HG03066 (cell line): ENCODE results near the gene RIMS4.

ENCODE experiments used
- ATAC-seq: cut with Tn5 transposase; IDR thresholded peaks from one replicate; pipeline ENCODE4 v1.9.1; 2021; ENCODE audit warnings: low read depth; ENCODE audit not compliant: unreplicated experiment

The RIMS4 gene

GRCh38 chr20:44810391-44811149 is at the start of gene RIMS4:
TSS of gene RIMS4 (minus strand) at chr20:44810546. CDS start at chr20:44810271, 275 bp downstream.
- ATAC-seq = no peak

DNA sequence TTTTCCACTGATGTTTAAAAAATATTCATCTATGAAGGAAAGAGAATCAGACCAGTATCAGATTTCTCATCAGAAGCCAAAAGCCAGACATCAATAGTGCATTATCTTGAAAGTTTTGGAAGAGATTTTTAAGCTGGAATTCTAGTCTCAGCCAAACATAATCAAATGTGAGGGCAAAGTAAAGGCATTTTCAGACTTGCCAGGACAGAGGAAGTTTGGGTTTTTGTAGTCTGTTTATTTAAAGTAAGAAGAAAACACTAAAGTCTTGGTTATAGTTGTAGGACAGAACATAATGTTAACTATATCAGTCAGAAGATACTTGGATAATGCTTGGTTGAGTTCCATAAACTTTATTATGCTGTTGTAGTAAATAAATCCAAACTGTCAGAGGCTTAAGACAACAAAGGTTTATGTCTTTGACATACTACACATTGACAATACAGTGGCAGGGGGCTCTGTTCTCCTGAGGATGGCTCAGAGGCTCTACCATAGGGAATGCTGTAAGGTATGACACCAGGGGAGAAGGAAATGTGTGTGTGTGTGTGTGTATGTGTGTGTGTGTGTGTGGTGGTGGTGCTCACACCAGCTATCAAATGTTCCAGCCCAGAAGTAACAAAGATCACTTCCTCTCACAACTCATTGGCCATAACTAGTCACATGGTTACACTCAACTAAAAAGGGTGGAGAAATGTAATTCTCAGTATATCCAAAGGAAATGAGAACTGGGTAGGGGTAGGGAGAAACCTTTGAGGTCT is 48.4 kb upstream of the RIMS4 start:
- ATAC-seq = no peak

DNA sequence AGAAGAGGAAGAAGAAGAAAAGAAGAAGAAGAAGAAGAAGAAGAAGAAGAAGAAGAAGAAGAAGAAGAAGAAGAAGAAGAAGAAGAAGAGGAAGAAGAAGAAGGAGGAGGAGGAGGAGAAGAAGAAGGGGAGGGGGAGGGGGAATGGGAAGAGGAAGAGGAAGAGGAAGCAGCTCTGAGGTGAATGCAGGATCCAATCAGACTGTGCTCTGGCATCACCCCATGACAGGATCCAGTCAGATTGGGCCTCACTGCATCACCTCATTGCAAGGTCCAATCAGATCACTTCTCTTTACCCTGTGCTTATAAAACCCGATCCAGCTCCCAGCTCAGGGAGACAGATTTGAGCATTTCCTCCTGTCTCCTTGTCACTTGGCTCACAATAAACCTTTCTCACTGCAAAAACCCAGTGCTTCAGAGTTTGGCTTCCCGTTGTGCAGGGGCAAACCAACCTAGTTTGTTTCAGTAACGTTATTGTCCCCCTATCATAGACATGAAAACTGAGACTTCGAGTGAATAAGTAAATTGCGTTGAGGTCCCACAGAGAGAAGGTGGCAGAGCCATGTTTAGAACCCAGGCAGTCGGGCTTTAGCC is 46.6 kb upstream of the RIMS4 start:
- ATAC-seq = no peak

DNA sequence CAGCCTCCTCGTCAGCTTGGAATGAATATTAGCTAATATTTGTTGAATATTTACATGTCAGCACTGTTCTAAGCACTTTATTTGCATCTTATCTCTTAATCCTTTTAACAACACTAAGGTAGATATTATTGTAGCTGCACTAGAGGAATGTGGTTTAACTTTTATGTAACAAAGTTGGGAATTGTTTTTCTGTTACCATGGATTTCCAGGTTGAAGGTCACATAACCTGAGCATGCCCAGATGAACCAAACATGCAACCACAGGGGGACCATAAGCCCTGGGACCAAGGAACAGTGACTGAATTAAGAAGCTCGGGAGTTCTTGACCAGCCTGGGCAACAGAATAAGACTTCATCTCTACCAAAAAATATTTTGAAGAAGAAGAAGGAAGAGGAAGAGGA is 46.1 kb upstream of the RIMS4 start:
- ATAC-seq = no peak

- no peak for ATAC-seq
These were observed 41.2 kb upstream of the RIMS4 start for GRCh38 chr20:44851545-44851944.

DNA sequence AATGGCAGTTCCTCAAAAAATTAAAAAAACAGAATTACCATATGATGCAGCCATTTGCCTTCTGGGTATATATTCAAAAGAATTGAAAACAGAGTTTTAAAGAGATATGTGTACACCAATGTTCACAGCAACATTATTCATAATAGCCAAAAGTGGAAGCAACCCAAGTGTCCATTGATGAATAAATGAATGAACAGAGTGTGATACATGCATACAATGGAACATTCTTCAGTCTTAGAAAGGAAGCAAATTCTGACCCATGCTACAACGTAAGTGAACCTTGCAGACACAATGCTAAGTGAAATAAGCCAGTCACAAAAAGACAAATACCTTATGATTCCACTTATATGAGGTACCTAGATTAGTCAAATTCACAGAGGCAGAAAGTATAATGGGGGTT is 40.5 kb upstream of the RIMS4 start:
- ATAC-seq = no peak

DNA sequence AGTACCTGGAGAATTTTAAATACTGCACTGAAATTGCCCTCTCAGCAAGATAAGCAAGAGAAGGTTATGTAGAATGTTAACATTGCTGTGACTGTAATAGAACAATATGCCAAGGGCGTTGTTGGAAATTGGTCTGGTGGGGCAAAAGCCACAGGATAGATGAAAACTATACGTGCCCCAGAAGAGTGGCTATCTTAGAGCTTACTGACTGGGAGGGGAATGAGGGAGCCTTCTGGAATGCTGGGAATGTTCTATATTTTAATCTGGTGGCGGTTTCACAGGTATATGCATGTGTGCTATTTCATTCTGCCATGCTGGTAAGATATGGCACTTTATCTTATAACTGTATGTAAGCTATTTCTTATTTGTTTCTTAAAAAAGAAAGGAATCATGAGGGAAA is 39.9 kb upstream of the RIMS4 start:
- no peak for ATAC-seq

DNA sequence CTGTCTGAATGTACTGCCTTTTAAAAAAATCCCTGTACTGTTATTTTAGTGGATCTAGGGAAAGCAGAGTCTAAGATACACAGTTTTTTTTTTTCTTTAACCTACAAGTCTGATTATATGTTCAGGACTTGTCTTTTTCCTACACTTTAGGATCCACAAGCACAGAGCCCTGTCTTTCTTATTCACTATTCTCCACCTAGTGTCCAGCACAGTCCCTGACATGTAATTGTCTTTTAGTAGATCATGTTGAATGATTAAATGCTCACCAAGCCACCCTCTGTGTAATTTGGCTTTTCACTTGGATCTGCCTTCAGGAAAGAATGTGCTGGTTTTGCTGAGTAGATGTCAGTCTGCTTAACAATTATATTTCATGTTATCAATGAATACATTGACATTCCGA is 39.4 kb upstream of the RIMS4 start:
- ATAC-seq = no peak

DNA sequence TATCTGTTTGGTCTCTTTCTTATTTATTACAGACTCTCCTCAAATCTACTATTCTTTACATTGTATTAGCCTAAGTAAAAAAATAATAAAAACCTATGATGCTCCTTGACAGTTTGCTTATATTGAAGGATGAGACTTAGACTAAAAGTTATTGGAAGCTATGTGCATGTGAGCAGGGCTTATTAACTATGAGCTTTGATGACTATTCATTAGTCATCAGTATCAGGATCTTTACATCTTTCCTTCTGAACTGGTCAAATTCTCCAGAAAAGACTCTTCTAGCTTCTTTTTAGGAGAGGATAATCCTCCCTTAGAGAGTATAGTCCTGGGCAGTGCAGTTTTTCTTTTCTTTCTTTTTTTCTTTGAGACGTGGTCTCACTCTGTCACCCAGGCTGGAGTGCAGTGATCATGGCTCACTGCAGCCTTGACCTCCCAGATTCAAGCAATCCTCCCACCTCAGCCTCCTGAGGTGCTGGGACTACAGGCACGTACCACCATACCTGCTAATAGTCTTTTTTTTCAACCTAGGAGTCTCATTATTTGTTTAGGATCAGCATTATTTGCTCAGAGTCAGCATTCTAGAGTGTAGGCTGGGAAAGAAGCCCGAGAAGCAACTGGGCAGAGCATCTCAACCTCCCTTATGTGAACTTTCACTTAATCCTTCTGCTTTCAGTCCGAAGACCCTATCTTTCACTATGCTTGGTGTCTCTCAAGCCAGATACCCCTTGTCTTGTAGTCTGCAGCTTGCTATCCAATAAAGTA is 38.1 kb upstream of the RIMS4 start:
- ATAC-seq = no peak

GRCh38 chr20:44843876-44844275 is 33.5 kb upstream of the RIMS4 start:
- no peak for ATAC-seq

DNA sequence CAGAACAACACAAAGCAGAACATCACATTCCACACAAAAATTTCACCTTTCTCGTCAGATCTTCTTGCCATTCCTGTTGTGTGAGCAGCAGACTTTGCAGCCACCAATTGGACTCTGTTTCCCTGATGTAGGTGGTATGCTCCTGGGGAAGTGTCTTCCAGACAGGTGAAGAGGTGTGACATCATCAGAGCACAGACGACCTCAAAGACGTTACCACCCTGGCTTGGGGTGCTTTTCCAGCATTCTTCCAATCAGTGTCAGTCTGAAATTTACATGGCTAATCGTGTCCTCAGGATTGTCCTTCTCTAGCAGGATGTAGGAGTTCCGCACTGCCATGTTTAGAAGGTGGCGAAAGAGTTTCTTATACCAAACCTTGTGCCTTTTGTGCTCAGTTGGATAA is 31.6 kb upstream of the RIMS4 start:
- ATAC-seq = no peak

DNA sequence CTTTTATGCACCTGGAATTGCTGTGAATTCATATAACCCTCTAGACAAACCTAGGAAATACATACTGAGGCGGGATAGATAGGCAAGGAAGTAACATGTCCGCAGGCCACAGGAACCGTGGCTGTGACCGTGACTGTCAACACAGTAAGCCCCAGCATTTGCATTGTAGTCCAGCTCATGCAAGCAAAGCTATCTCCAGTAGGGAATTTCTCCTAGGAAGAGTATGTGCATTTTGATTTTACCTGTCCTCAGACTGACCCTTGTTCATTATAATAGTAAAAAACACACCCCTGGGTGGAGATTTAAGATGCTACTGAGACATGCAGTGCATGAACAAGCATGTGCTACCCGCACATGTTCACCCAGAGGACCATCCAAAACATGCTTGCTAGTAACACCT is 30.5 kb upstream of the RIMS4 start:
- ATAC-seq = no peak

GRCh38 chr20:44839481-44839880 is 29.1 kb upstream of the RIMS4 start:
- ATAC-seq = no peak

DNA sequence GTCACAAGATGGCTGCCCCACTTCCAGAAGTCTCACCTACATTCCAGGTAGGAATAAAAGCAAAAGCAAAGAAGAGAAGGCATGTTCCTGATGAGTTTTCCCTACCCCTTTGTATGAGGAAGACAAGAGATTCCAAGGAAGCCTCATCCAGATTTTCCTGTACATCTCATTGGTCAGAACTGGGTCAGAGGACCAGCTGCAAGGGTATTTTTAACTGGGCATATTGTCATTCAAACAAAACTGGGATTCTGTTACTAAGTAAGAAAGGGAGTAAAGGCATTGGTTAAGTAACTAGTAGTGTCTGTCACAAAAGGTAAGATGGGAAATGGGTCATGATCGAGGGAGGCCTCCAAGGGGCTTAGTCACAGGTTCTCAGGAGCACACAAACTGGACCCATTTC is 28.2 kb upstream of the RIMS4 start:
- ATAC-seq = no peak

DNA sequence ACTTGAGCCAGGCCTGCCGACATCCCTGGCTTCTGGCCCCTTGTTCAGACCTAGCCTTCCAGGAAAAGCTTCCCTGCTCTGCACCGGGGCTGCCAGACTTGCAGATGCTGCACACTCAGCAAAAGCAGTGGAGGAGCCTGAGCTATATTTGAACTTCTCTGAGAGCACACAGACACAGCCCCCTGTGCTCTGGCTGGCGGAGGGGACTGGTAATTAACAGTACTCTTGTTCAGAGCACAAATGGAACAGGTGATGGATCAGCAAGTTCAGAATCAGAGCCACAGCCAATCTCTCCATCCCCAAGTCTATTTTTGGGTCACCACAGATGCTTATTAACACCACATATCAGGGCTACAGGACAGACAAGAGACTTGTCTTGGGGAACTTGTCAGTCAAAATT is 27.6 kb upstream of the RIMS4 start:
- ATAC-seq = no peak

- ATAC-seq = no peak
These were observed 26.3 kb upstream of the RIMS4 start for GRCh38 chr20:44836601-44837120.

DNA sequence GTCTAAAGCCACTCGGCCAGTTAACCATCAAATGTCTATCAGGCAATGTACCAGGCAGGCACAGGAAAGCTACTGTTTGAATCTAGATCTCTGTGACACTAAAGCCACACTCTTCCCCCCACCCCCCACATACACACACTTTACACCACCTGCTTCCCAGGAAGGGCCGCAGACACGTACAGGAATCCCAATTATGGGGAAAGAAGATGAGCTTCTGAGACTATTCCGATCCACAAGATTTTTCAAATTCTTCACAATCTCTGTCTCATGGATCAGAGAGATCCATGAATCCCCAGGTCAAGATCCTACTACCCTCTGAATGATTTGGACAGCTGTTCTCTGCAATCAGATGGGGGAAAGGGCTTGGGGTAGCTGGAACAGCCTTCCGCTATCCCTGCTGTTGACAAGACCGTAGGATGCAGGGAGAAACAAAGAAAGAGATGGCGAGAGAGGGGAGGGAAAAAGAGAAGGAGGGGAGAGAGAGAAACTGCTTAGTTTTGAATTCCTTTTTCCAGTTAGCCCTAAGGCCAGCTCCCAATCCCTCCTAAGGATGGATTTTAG is 25.4 kb upstream of the RIMS4 start:
- no peak for ATAC-seq

GRCh38 chr20:44835116-44835515 is 24.8 kb upstream of the RIMS4 start:
- ATAC-seq = no peak

GRCh38 chr20:44834693-44835092 is 24.3 kb upstream of the RIMS4 start:
- no peak for ATAC-seq

DNA sequence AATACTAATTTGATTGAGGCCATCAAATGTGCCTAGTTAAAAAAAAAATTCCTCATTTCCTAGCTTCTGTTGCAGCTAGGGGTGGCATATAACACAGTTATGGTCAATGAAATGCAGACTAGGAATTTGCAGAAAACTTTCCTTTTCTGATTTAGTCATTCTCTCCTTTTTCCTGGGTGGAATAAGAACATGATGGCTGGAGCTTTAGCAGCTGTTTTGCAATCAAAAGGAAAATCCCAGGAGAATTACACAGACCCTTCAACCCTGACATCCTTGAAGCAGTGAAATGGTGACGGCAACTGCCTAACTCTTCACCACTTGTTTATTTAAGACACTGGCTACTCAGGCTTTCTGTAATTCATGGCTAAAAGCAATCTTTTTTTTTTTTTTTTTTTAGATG is 23.1 kb upstream of the RIMS4 start:
- no peak for ATAC-seq

GRCh38 chr20:44832724-44833123 is 22.4 kb upstream of the RIMS4 start:
- ATAC-seq = no peak
